SU-DHL-6 (cell line): Measurements from ENCODE around the gene CCDC142.

ENCODE experiments used
- H2AFZ ChIP-seq: fragments of 200-600 bp; sonication (generic); 2 replicates; pipeline ENCODE4 v1.6.1; 2014; ENCODE audit warnings: low read depth, mild to moderate bottlenecking, moderate library complexity, mixed read lengths, antibody characterized with exemption, low read length; ENCODE audit not compliant: severe bottlenecking
- H3F3A ChIP-seq: fragments of 200-600 bp; shearing (Covaris generic); 2 replicates; pipeline ENCODE4 v1.6.0; 2016; ENCODE audit warnings: antibody characterized with exemption, mild to moderate bottlenecking; ENCODE audit not compliant: insufficient read depth
- H3K27ac ChIP-seq: fragments of 200-600 bp; sonication (generic); 2 replicates; pipeline ENCODE4 v1.5.1; 2016; ENCODE audit warnings: low read depth, mild to moderate bottlenecking, low read length, moderate library complexity, mixed read lengths
- H3K27me3 ChIP-seq: fragments of 200-600 bp; sonication (generic), shearing (Covaris generic); 2 replicates; pipeline ENCODE4 v1.6.0; 2014; ENCODE audit warnings: mild to moderate bottlenecking, low read length
- H3K36me3 ChIP-seq: fragments of 200-600 bp; sonication (generic); 2 replicates; pipeline ENCODE4 v1.6.1; 2014; ENCODE audit warnings: mild to moderate bottlenecking, low read length, mixed read lengths
- H3K4me2 ChIP-seq: fragments of 300-600, 200-600 bp; shearing (Covaris generic), sonication (generic); 2 replicates; pipeline ENCODE4 v1.6.0; 2014; ENCODE audit warnings: low read length, low read depth, mild to moderate bottlenecking; ENCODE audit not compliant: poor library complexity, severe bottlenecking
- H3K4me3 ChIP-seq: fragments of 200-600 bp; sonication (generic); 2 replicates; pipeline ENCODE4 v1.5.1; 2014; ENCODE audit warnings: antibody characterized with exemption, low read length, mild to moderate bottlenecking, mixed read lengths; ENCODE audit not compliant: insufficient read depth, poor library complexity, severe bottlenecking
- H3K79me2 ChIP-seq: fragments of 200-600 bp; sonication (generic); 2 replicates; pipeline ENCODE4 v1.6.1; 2014; ENCODE audit warnings: mild to moderate bottlenecking, low read length, moderate library complexity; ENCODE audit not compliant: insufficient read depth
- H3K9ac ChIP-seq: fragments of 200-600 bp; sonication (generic); 2 replicates; pipeline ENCODE4 v1.7.0; 2014; ENCODE audit warnings: mild to moderate bottlenecking, low read length
- H3K9me2 ChIP-seq: fragments of 200-600 bp; sonication (generic); replicated peaks from 2 replicates; pipeline ENCODE4 v1.6.1; 2014; ENCODE audit warnings: low read length; ENCODE audit not compliant: insufficient read depth
- H3K9me3 ChIP-seq: fragments of 200-600 bp; sonication (generic); 2 replicates; pipeline ENCODE4 v1.6.1; 2014; ENCODE audit warnings: low read length, mixed read lengths; ENCODE audit not compliant: insufficient read depth
- H4K20me1 ChIP-seq: fragments of 200-600 bp; sonication (generic); 2 replicates; pipeline ENCODE4 v1.6.1; 2014; ENCODE audit warnings: low read depth, mild to moderate bottlenecking, antibody characterized with exemption, low read length, moderate library complexity, mixed read lengths
- EZH2phosphoT487 ChIP-seq: fragments of 200-600 bp; sonication (generic), shearing (Covaris generic); conservative IDR thresholded peaks from 2 replicates; pipeline ENCODE4 v1.6.1; 2018; ENCODE audit warnings: mild to moderate bottlenecking, antibody characterized with exemption, low read length, moderate library complexity, mixed read lengths
- TF ChIP-seq, protein P1 (sequence below): fragments of 200-600 bp; sonication (generic); IDR thresholded peaks from one replicate; pipeline ENCODE4 v1.5.1; 2017; ENCODE audit warnings: antibody characterized with exemption, mild to moderate bottlenecking, low read length, moderate library complexity; ENCODE audit not compliant: insufficient read depth, poor library complexity, severe bottlenecking

CCDC142 gene

DNA sequence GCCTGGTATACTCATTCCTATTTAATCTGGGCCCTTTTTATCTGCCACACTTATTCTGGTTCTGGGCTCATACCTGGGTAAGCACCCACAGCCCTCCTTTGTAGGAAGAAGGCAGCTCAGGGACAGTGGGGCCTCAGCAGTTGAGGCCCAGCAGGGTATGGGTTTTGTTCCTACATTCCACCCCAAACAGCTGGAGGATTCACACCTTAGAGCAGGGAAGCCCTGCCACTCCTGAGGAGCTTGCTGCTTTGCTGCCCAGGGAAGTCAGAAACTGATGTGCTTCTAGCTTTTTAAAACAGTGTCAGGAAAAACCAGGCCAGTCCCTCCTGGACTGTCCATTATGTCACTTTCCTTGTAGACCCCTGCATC lies 17.8 kb upstream of the CCDC142 start:
- no peaks in the 10 kb centered on the region for H3K9me2 ChIP-seq
- H3K36me3 ChIP-seq = no peaks in the 10 kb centered on the region
- TF ChIP-seq, protein P1, sequence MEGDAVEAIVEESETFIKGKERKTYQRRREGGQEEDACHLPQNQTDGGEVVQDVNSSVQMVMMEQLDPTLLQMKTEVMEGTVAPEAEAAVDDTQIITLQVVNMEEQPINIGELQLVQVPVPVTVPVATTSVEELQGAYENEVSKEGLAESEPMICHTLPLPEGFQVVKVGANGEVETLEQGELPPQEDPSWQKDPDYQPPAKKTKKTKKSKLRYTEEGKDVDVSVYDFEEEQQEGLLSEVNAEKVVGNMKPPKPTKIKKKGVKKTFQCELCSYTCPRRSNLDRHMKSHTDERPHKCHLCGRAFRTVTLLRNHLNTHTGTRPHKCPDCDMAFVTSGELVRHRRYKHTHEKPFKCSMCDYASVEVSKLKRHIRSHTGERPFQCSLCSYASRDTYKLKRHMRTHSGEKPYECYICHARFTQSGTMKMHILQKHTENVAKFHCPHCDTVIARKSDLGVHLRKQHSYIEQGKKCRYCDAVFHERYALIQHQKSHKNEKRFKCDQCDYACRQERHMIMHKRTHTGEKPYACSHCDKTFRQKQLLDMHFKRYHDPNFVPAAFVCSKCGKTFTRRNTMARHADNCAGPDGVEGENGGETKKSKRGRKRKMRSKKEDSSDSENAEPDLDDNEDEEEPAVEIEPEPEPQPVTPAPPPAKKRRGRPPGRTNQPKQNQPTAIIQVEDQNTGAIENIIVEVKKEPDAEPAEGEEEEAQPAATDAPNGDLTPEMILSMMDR = no peak
- TF ChIP-seq EZH2phosphoT487 = no peak
- no peaks in the 10 kb centered on the region for H3K79me2 ChIP-seq
- no peak overlapping the region for H3K9ac ChIP-seq
- H3K4me2 ChIP-seq = no peak overlapping the region
- H3K9me3 ChIP-seq = no peaks in the 10 kb centered on the region
- no peak overlapping the region for H3K4me3 ChIP-seq
- no peaks in the 10 kb centered on the region for H3F3A ChIP-seq
- no peak overlapping the region for H3K27ac ChIP-seq
- H4K20me1 ChIP-seq = no peaks in the 10 kb centered on the region
- no peak overlapping the region for H2AFZ ChIP-seq
- no peaks in the 10 kb centered on the region for H3K27me3 ChIP-seq

DNA sequence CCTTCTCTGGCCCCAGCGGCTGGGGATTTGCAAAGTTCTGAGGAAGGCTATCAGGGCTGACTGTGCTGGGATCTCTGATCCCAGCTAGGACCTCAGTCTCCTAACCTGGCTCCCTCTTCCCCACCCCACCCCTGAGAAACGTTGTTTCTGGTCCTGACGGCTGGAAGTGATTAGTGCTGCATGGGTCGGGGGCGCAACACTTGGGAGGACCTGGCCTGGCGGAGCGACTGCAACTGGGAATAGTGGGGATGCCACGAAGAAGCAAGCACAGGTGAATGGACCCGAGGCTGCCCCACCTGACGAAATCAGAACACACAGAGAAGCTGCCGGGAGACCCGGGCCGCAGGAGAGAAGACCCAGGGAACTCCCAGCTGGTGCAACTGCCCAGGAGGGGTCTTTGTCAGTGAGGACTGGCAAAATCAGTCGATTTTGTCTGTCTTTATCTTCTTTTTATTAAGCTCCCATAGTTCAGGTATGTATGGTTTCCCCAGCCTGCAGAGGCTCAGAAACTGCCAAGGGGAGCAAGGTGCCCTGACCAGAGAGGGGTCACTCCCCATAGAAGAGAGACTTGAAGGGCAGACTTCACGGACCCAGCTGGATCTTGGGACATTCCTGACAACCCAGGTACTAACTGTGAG lies 17.3 kb upstream of the CCDC142 start:
- Histone ChIP-seq H2AFZ (no peak overlapping the region), H3K36me3 (no peaks in the 10 kb centered on the region), H3K4me2 (no peak overlapping the region), H3K79me2 (no peaks in the 10 kb centered on the region), H3K9me2 (no peaks in the 10 kb centered on the region), H3K9me3 (no peaks in the 10 kb centered on the region), H3K9ac (no peak overlapping the region), H3F3A (no peaks in the 10 kb centered on the region), H4K20me1 (no peaks in the 10 kb centered on the region), H3K27ac (no peak overlapping the region), H3K27me3 (no peaks in the 10 kb centered on the region), H3K4me3 (no peak overlapping the region)
- no peak for TF ChIP-seq EZH2phosphoT487
- TF ChIP-seq, protein P1 = no peak

DNA sequence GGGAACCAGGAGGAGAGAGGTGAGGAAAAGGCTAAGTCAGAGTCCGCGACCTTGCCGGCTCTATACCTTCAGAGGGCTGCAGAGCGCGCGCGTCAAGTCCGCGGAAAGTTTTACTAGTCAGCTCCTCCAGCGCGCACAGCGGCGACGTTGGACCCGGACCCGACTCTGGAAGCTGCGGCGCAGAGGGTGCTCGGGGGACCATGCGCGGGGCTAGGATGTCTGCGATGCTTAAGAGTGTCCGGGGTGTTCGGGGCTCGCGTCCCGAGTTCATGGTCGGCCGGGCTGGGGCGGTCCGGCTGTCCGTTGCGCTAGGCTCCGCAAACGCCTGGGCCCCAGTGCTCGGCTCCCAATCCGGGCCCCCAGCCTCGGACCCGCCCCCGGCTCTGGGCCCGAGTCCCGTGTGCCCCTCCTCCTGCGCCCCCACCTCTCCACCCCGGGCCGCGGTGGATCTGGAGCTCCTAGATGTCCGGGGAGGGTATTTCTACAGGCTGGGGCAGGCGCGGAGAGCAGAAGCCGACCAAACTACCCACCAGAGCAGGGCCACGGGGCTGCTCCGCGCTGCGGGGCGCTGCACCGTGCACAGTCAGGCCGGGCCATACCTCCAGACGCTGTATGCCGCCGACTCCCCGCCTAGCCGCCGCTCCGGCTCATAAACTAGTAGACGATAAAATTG lies 16.6 kb upstream of the CCDC142 start, which contains the start of gene LBX2:
LBX2 (minus strand) TSS at position 337 of the 673 bp plus-strand sequence; CDS start at position 271, 66 bp downstream.
- Histone ChIP-seq H2AFZ (no peak within 1 kb of the TSS), H3K9me2 (no peaks in the 10 kb centered on the region), H3K36me3 (no peaks in the 10 kb centered on the region), H3K27me3 (no peaks in the 10 kb centered on the region), H3K27ac (no peak within 1 kb of the TSS), H3F3A (no peaks in the 10 kb centered on the region), H3K79me2 (no peaks in the 10 kb centered on the region), H3K4me3 (no peak within 1 kb of the TSS), H4K20me1 (no peaks in the 10 kb centered on the region), H3K9me3 (no peaks in the 10 kb centered on the region), H3K4me2 (no peak within 1 kb of the TSS), H3K9ac (no peak within 1 kb of the TSS)
- no peak for TF ChIP-seq EZH2phosphoT487
- TF ChIP-seq, protein P1 = no peak
